A549 treated with GW870086 at 1 μM for 4 hours (cell line): ENCODE results near the gene ASB6. TPM values are rescaled to one million over a fixed set of nuclear protein-coding genes. Genes with fewer than 3 reads are reported as not detected.

Source experiments
- total RNA-seq: library from RNA; stranded (reverse); fragments of 200-300 nt; extraction: Qiagen RNA extraction; gene quantifications from 5 replicates; pipeline ENCODE4 v1.2.3, GENCODE V29; 2022; ENCODE audit warnings: low read depth

Gene ASB6, protein sequence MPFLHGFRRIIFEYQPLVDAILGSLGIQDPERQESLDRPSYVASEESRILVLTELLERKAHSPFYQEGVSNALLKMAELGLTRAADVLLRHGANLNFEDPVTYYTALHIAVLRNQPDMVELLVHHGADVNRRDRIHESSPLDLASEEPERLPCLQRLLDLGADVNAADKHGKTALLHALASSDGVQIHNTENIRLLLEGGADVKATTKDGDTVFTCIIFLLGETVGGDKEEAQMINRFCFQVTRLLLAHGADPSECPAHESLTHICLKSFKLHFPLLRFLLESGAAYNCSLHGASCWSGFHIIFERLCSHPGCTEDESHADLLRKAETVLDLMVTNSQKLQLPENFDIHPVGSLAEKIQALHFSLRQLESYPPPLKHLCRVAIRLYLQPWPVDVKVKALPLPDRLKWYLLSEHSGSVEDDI
- total RNA-seq: 21.3 to 27.6 TPM (median 25.8 TPM) in 5 replicates

GRCh38 chr9:129641750-129642585 is at the start of gene ASB6:
TSS of gene ASB6 (minus strand) at chr9:129642151. CDS start at chr9:129641999, 152 bp downstream.

DNA sequence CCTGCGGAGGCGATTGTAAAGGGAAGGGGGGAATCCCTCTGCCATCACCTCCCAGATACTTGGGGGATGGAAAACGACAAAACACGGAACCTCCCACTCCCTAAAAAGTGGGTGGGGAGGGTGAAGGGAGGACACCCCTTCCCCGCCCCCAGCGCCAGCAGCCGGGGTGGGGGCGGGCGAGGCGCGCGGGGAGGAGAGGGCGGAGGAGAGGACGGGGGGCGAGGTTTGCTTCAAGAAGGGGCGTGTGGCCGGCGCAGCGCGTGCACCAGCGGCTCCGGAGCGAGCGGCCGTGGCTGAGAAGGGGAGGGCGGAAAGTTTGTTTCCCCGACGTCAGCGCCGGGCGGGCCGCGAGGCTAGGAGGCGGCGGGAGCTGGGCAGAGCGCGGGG is 23.4 kb upstream of the ASB6 start, which contains the start of gene PRRX2:
Gene PRRX2 (plus strand): TSS at position 259 of the 387 bp plus-strand sequence. CDS start 221 bp downstream, outside the sequence.

DNA sequence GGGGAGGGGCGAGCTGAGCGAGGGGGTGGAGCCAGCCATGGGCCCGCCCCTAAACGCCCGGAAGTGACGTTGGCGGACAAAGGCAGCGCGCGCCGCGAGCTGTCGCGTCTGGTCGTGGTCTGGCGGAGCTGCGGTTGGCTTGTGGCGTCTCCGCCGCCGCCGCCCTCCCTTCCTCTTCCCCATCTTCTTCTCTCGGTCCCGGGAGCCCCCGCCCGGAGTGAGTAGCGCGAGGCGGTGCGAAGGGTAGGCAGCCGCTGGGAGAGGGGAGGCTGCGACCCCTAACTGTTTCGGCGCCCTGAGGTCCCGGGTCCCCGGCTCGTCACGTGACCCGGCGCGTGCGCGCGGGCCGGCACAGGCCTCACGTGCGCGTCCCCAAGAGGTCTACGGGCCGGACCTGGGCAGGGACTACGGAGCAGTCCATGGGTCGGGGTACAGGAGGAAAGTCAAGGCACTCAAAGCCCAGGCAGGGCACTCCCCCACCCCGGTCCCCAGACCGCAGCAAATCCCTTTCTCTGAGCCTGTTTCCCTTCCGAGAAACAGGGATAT is 15.8 kb downstream of the ASB6 start, which contains the start of gene NTMT1:
Gene NTMT1 (plus strand): TSS at position 85 of the 546 bp plus-strand sequence. CDS start 6,541 bp downstream, outside the sequence.

DNA sequence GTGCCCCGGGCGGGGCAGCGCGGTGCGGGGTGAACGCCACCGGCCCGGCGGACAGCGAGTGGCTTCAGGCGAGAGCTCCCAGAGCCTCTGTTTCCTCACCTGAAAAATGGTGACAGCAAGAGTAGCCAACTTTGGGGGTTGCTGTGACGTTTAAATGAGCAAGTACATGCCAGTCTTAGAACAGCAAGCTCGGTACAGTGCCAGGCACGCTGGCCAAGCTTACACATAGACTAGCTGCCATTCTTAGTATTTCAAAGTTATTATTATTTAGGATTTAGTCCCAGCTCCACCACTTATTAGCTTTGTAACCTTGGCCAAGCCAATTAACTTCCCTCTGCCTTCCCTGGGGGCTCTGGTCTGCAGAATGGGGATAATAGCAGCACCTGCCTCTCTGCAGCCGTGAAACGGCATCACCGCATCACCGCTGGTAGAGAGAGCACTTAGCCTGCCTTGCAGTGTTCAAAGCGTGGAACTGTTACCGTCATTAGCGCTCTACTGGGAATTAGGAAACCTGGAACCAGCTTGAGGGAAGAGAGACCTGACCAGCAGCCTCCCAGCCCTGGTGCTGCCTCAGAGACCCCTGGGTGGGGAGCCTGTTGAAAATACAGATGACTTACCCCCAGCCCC is 21.2 kb downstream of the ASB6 start, which contains the start of gene C9orf50:
Gene C9orf50 (minus strand): TSS at position 433 of the 627 bp plus-strand sequence. CDS start 527 bp downstream, outside the sequence.

Other genes starting within 250 kb of the ASB6 start
- gene C9orf50, start 21.1 kb downstream of the ASB6 start, total RNA-seq: not detected in 5 replicates
- 86.8 to 107 TPM (median 95.0 TPM) in 5 replicates for gene NTMT1, start 16.0 kb downstream of the ASB6 start, total RNA-seq
- gene PRRX2, start 23.5 kb upstream of the ASB6 start, total RNA-seq: 6.6 to 12.9 TPM (median 12.4 TPM) in 5 replicates
- 172 to 205 TPM (median 174 TPM) in 5 replicates for gene PTGES, start 110.9 kb upstream of the ASB6 start, total RNA-seq
- gene TOR1B, start 161.0 kb upstream of the ASB6 start, total RNA-seq: 23.7 to 26.4 TPM (median 24.2 TPM) in 5 replicates
- 58.3 to 64.4 TPM (median 63.3 TPM) in 5 replicates for gene TOR1A, start 182.0 kb upstream of the ASB6 start, total RNA-seq
- gene C9orf78, start 193.1 kb upstream of the ASB6 start, total RNA-seq: 45.9 to 50.4 TPM (median 47.7 TPM) in 5 replicates
- 3.5 to 6.0 TPM (median 4.8 TPM) in 5 replicates for gene USP20, start 193.3 kb upstream of the ASB6 start, total RNA-seq